ENCODE data around the gene IMPACT. TPM values are rescaled to one million over a fixed set of nuclear protein-coding genes. Genes with fewer than 3 reads are reported as not detected.

IMPACT gene
- polyA plus RNA-seq, 5 donors = 44.4 to 61.3 (median 52.4) TPM

DNA sequence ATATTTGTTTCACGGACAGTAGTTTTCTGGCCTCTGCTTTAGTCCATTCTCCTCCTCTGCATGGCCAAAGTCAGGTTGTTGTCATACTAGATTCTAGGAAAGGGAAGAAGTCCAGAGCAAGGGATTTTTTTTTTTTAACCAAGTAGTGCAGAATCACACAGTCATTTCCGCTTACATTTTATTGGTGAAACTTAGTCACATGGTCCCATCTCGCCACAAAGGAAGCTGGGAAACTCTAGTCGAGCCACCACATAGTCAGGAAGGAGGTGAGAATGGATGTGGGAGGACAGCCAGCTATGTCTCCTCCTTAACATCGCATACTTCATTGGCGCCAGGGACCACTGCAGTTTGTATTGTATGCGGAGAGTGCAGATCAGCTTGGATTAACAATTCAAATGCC is 44.3 kb downstream of the IMPACT start:
- DNase-seq = no peak

DNA sequence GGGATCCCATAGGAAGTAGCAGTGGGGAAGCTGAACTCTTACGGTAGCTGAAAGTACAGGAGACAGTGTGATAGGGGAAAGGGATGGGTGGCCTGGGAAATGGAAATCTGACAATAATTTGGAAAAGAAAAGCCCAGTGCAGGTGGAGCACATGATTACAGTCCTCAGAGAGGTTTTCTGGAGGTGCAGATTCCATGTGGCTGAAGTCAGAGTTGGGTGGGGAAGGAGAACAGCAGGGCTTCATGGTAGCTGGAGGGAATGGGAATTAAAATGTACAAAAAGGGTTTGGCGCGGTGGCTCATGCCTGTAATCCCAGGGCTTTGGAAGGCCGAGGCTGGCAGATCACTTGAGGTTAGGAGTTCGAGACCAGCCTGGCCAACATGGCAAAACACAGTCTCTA is 46.1 kb downstream of the IMPACT start:
- no peak for DNase-seq

DNA sequence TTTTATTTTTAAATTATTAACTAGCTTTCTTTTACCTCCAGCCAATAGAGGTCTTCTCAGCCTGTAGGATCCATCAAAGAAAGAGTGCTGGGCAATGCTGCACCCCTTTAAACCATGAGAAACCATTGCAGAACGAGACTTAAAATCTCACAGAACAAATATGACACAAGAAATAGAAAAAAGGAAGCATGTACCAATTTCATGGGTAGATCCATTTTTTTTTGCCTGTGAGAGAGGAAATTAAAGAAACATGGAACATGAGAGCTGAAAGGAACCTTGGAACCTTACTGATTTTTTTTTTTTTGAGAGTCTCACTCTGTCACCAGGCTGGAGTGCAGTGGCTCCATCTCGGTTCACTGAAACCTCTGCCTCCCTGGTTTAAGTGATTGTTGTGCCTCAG is 47.9 kb downstream of the IMPACT start:
- no peak for DNase-seq

DNA sequence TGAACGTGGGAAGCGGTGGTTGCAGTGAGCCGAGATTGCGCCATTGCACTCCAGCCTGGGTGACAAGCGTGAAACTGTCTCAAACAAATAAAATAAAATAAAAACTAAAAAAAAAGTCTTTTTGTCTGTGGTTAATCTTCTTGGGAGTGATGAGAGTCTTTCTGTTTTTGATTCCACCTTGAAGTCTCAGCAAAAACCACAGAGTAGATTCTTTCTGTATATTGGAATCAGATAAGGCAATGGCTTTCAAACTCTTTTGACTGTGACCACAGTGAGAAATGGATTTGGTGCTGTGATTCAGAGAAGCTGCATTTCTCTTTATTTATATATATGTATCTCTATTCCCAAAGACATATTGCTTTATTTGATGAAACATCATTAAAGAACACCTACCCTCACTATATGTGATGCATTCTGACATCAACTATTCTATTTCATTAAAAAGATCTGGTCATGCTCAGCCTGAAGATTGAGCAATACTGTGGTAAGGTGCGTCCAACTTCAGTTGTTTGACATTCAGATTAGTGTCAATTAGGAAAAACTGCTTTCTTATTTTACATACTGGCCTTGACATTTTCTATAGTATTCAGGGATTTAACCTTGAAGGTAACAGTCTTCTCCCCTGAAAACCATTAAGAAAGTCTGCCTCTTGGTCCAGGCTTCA is 49.6 kb downstream of the IMPACT start:
- DNase-seq = no peak

DNA sequence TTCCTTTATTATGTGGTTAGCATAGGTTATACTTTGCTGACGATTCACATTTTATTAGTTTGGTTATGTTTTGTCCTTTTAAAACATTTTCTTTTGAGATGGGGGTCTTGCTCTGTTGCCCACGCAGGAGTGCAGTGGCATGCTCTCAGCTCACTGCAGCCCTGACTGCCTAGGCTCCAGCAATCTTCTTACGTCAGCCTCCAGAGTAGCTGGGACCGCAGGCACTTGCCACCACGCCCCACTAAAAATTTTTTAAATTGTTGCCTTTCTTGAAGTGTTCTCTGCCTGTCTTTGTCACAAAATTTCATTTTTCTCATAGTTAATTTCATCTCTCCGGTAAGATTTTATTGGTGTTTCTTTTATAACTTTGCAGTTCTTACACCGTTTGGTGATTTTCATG is 52.9 kb downstream of the IMPACT start:
- DNase-seq = no peak

DNA sequence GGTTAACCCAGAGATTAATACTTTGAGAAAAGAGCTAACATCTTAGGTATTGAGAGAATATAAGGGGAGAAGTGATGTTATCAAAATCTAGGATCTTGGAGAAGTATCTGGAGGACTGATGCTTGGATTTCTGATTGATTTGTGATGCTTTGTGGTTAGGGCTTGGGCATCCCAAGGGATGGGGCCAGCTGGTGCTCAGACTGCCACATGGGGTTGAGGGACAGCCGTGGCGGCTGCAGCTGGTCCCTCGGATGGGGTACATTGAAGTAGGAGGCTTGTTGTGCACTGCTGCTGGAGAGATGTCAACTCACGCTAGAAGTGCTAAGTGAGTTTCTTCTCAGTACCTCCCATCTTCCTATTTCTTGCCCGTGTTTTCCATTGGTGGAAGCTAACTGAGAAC is 56.4 kb downstream of the IMPACT start:
- no peak for DNase-seq

DNA sequence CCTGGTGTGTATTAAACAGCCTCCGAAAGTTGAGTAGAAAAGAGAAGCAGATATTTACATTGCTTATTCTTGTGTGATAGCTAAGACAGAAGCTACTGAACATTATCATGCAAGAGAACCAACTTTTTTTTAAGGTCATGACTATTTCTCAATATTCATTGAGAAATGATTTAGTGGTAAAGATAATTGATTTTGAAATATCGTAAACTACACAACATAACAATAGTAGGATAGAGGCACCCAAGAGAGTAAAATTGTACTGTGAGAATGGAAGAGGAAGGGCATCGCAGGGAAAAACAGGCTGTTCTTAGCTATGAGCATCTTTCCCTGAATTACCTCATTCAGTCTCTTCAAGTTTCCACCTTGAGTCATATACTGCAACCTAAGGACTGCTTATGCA is 59.2 kb downstream of the IMPACT start:
- DNase-seq = no peak

DNA sequence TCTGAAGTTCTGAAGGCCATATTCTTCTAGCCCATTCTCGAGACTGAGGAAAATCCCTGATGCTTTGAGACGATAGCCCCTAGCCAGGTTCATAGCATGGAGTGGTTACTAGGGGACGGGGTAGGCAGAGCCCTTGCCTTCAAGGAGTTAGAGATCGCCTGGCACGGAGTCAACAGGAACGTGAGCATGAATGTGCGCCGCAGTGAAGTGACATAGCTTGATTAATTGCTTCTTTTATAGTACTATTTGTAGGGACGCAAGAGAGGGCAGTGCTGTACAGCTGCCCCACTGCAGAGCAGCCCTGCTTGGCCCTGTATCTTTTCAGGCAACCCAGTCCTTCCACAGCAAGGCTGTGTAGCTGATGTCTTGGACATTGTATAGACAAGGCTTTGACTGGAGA is 60.2 kb downstream of the IMPACT start:
- no peak for DNase-seq

DNA sequence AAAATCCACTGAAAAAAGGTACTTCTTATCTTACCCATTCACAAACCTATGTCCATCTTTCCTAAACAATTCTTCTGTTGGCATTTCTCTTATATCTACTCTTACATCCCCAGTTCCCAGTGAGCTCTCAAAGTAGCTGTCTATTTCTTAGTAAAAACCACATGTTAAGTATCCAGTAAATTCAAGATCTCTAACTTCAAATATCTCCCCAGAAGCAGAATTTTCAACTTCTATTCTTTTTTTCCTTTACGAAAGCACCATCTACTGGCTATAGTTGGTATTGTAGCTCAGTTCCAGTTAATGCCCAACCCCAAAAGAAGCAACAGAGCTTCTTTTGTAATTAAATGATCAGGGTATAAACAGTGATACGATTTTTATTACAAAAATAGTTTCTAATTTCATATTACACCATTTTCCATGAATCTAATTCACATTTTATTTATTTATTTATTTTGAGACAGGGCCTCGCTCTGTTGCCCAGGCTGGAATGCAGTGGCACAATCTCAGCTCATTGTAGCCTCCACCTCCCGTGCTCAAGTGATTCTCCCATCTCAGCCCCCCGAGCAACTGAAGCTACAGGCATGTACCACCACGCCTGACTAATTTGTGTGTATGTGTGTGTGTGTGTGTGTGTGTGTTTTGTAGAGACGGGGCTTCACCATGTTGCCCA is 62.5 kb downstream of the IMPACT start:
- DNase-seq = peak in 1 of 2 donors; percentile 39

DNA sequence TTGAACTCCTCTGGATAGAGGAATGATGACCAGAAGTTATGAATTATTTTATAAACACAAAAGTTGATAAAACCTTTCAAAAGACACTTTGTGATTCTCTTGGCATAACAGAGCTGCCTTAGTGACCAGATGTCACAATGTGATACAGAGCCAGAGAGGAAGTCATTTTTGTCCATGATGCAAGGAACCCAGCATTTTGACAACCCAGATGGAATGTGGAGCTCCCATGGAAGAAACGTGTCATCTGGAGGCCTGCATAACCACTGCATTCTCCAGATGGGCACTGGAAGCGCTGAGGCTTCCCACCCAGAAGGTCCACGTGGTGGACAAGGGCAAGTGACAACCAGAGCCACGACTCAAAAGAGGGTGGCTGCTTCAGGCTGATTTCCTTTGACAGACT is 64.1 kb downstream of the IMPACT start:
- no peak for DNase-seq

DNA sequence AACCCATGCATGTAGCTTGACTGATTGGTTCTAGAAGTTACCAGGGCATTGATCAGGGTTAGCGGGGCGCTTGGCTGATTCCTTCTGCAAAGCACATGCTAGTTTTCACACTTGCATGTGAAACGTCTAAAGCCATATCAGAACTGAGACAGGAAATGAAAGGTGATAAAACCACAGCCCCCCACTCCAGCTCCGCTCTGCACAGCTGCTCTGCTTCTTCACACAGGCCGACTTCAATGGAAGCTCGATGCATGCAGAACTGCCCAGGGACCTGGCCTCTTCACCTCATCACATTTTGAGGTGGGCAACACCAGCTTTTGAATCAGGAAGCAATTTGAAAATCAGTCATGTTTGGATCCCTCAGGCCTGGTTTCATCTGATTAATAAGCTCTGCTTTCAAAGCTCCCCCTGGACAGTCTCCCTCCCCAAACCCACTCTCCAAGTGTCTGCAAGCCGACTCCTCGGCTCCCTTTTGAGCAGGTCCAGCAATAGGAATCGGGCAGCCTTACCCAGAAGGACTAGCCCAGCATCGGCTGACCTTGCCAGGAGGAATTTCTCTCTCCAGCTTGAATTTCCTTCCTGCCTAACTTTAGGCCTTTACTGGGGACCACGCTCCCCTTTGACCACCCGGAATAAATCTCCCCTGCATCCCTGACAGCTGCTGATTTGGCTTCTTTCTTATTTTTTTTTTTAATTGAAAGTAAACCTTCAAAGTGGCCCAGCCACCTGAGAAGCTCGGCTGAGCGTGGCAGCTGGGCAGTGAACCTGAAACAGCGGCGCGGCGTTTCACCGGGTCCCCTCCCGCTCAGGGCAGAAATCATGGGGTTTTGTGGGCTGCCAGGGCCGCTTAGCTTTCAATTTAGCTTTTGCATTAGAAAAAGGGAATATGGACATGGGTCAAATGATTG is 65.7 kb downstream of the IMPACT start:
- DNase-seq = no peak

DNA sequence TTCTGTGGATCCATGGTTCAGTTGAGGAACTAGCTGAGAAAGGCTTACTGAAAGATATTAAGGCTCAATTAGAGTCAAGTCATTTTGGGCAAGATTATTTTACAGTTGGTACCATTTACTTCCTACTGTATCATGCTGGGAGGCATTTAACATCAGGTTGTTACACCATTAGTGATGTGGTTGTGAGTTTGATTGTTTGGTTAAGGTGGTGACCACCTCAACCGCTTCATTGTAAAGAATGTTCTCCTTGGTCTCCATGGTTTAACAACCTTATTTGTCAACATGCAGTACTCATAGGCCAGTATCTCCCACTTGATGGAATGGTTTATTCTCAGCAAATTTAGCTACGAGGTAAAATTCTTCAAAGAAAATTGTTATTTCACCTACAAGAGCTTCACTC is 68.1 kb downstream of the IMPACT start:
- no peak for DNase-seq

DNA sequence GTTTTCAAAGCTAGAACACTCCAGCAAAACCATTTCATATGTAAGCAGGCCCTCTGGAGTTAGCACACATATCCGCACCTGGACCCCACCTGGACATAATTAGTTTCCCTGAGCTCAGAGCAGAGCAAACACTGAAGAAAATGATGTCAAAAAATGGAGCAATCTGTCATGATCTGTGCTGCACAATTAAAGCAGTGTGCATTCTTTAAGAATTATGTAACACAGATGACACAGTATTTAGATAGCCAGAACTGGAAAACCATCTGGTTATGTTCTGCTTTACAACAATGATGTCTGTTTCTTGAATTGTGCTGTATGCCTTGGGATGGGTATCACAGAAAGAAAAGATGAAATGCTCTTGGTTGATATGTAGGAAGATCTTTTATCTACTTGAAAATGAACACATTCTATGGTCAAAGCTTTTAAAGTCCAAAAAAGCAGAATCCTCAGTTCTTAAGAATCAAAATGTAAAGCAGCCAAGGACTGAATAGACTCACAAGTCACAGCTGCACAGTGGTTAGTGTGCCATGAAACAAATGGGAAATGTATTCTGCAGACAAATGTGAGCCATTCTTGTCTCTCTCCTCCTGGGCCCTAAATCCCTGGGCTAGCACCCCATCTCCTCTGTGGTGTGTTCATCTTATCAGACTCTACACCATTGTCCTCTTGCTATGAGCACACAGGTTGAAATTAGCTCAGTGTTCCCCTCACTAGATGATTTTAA is 70.7 kb downstream of the IMPACT start:
- DNase-seq = no peak

DNA sequence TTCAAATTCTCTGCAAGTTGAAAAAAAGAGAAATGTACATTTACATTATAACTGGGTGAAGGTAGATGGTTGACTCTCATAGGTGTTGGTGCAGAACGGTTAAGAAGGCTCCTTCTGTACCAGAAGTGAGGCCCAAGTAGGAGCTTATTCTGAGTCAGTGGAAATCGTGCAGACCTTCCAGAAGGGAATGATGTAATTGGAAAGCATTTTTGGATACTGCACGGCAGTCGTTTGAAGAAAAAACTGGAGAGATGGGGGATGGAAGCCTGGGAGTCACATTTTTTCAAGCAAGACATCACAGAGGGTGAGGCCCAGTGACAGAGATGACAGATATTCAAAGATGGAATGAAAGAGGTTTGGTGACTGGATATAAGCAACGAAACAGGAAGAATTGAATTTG is 73.3 kb downstream of the IMPACT start:
- no peak for DNase-seq

DNA sequence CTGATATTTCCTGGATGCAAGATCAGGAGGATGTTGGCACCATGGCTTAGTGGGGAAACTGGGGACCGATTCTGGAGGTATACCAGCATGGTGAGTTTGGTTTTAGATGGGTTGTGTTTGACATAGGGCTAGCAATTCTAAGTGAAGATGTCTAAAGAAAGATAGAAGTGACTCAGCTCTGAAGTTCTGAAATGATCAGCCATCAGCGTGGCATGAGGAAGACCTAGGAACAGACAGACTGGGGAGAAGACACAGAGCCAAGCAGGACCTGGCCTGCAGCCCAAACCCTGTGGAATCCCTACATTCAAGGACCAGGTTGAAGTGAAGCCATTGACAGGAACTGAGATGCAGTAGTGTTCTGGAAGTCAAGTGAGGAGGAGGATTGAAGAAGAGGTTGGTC is 73.7 kb downstream of the IMPACT start:
- no peak for DNase-seq

DNA sequence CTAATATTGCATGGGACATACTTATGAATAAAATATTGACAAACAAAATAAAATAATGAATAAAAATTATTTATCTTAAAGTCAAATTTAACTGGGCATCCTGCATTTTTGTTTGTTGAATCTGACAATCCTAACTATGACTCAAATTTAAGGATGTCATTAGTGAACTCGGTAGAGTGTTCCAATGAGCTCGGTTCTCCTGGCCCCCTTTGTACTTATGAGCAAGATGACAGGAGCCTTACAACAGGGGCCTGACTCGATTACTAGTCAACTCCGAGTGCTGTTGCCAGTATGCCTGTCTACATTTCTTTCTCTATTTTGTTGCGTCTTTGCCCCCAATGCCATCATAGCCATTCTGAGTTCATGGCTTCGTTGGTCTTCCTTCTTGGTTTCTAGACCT is 74.3 kb downstream of the IMPACT start:
- DNase-seq = no peak

DNA sequence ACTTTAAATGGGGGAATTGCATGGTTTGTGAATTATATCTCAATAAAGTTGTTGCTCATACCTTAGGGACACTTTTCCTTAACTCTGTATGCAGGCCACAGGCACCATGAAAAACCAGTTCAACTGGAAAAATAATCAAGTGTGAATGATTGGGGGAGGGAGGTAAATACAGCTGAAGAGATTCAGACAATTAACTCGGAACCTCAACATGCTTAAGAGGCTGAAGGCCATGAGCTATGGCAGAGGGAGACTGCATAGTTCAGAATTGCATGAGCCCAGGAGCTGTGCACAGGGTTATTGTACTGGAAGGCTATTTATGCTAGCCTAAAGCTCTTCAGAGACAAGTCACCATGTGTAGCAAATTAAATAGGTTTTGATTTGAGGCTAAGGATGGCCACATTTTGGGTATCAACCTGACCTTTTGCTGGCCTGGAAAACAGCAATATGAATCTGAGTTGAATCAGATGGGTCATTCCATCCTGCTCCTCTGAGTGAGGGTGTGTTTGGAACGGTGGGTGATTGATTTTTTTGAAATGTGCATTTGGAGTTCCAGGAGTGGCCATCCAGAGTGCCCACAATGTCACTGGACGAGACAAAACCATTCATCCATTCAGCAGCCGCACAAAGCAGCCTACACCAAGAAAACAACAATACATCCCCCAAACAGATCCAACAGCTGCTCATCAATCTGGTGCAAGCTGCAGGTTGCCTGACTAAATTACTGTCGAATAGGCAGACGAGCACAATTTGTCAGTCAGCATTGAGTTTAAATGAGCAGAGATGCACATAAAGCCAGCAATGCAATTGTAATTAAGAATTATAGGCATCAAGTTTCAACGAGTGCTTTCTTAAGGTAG is 76.4 kb downstream of the IMPACT start:
- DNase-seq = peak; percentile 17 to 19

Data from right lung (tissue), 5 donors.